ENCODE measurements around the gene RIPPLY1.

Gene RIPPLY1

DNA sequence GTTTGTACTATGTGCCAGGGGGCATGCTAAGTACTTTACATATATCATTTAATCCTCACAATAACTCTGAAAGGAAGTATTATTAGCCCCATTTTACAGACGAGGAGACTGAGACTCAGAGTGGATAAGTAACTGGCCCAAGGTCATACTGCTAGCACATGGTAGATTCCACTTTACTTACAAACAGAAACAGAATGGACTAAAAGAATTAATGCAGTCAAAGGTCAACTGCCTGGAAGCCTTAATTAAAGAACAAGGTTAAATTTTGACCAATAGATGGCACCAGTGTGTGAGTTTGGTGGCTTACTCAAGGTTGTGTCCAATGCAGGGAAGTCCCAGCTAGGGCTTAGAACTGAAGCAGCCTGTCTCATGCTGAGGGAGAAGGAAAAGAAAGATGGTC, 4.7 kb downstream of the RIPPLY1 start:
- H3K4me3 ChIP-seq (ENCODE audit: low read depth, low read length), result no peak overlapping the region
- DNase-seq (ENCODE audit: low read depth), result peak; percentile 24
- TF ChIP-seq, protein P1, sequence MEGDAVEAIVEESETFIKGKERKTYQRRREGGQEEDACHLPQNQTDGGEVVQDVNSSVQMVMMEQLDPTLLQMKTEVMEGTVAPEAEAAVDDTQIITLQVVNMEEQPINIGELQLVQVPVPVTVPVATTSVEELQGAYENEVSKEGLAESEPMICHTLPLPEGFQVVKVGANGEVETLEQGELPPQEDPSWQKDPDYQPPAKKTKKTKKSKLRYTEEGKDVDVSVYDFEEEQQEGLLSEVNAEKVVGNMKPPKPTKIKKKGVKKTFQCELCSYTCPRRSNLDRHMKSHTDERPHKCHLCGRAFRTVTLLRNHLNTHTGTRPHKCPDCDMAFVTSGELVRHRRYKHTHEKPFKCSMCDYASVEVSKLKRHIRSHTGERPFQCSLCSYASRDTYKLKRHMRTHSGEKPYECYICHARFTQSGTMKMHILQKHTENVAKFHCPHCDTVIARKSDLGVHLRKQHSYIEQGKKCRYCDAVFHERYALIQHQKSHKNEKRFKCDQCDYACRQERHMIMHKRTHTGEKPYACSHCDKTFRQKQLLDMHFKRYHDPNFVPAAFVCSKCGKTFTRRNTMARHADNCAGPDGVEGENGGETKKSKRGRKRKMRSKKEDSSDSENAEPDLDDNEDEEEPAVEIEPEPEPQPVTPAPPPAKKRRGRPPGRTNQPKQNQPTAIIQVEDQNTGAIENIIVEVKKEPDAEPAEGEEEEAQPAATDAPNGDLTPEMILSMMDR (IDR thresholded peaks at IDR 0.05; ENCODE audit: low read depth, low read length, missing control alignments), result peak; percentile 29
- in situ Hi-C loops (cut with HindIII; ENCODE audit: low sequenced_read_pairs), result no loop called here

DNA sequence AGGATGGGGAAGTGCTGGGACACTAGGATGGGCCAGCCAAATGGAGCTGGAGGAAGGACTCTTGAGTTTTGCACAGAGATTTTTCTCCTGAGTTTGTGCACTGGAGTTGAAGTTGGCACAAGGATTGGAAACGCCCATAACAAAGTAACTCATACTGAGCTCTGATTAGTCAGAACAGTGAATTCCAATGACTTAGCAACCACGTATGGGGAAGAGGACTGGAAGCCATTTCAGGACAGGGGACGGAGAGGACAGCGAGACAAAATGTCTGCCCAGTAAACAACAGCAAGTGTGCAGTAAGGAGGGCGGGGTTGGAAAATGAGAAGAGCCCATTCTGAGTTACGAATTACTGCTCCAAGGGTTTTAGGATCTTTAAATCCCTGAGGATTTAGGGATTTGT, 5.9 kb downstream of the RIPPLY1 start:
- no peak overlapping the region for H3K4me3 ChIP-seq (ENCODE audit: low read depth, low read length)
- in situ Hi-C loops (cut with HindIII; ENCODE audit: low sequenced_read_pairs), result no loop called here
- TF ChIP-seq, protein P1 (IDR thresholded peaks at IDR 0.05; ENCODE audit: low read depth, low read length, missing control alignments), result no peak
- no peak for DNase-seq (ENCODE audit: low read depth)

DNA sequence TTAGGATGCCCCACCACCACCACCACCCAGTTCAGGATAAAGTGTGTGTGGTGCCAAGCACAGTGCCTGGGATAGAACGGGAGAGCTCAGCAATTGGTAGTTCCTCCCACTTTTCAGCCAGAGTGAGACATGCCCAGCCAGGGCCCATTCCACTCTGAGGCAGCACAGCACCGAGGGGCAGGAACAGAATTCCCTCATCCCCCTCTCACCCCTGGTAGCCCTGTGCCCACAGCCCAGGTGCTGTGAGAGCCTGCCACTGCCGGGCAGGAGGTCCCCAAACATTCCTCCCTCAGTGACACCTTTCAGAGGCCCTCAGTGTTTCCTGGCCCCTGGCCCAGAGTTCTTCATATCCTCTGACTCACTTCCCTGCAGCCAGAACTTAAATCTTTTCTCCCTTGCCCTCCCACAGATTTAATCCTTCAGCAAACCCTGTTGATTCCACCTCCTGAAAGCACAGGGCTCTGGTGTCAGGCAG, 8.1 kb downstream of the RIPPLY1 start:
- TF ChIP-seq, protein P1 (IDR thresholded peaks at IDR 0.05; ENCODE audit: low read depth, low read length, missing control alignments), result no peak
- H3K4me3 ChIP-seq (ENCODE audit: low read depth, low read length), result no peak overlapping the region
- DNase-seq (ENCODE audit: low read depth), result peak; percentile 39
- in situ Hi-C loops (cut with HindIII; ENCODE audit: low sequenced_read_pairs), result no loop called here

DNA sequence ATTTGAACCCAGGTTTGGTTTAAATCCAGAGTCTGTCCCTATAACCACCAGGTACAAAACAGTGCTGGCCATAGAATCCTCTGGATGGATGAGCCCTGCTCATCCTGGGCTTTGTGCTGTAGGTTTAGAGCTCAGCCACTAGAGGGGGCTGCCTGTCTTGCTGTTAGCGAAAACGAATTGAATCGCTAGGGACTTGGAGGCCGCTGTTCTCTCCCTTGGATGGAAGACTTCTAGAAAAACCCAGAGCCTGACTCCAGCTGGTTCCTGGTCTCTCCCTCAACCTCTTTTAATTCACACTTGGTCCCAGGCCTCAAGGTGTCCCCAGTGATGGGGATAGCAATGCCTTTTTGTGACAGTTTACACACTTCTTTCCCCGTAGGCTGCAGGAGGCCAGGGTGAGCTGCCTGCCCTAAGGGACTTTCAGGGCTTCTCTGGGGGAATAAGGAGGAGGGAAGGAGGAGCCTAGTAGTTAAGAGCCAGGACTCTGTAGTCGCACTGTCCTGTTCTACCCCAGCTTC, 8.7 kb downstream of the RIPPLY1 start:
- in situ Hi-C loops (cut with HindIII; ENCODE audit: low sequenced_read_pairs), result no loop called here
- H3K4me3 ChIP-seq (ENCODE audit: low read depth, low read length), result no peak overlapping the region
- TF ChIP-seq, protein P1 (IDR thresholded peaks at IDR 0.05; ENCODE audit: low read depth, low read length, missing control alignments), result peak; percentile 86
- peak; percentile 49 for DNase-seq (ENCODE audit: low read depth)

DNA sequence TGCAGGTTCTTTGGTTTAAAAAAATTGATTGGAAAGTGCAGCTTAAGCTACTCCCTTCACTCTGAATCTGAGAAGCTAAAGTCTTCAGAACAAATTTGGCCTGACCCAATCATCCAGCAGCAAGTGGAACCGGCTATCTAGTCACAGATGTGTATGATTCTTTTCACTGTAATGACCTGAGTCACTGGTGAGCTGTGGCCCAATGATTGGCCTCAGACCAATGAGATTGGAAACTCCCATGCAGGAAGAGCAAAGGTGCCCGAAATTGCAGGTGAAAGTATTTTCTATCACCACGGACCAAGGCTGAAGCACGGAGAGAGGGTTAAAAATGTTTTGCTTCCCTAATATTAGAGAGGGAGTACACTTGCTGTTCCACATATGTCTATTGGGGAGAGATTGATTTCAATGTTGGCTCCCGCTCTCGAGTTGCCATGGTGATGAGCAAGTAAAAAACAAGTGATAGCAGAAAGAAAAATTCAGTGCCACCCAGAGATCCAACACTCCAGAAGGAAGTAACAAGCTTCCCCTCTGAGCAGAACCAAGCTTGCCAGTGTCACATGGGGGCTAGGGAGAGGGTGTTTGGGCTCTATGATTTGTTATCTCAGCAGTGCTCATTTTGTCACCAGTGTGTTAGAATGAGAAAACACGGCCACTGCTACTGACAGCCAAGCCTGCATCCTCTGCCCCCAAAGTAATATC, 11.2 kb downstream of the RIPPLY1 start:
- TF ChIP-seq, protein P1 (IDR thresholded peaks at IDR 0.05; ENCODE audit: low read depth, low read length, missing control alignments), result no peak
- in situ Hi-C loops (cut with HindIII; ENCODE audit: low sequenced_read_pairs), result no loop called here
- no peak for DNase-seq (ENCODE audit: low read depth)
- no peak overlapping the region for H3K4me3 ChIP-seq (ENCODE audit: low read depth, low read length)

DNA sequence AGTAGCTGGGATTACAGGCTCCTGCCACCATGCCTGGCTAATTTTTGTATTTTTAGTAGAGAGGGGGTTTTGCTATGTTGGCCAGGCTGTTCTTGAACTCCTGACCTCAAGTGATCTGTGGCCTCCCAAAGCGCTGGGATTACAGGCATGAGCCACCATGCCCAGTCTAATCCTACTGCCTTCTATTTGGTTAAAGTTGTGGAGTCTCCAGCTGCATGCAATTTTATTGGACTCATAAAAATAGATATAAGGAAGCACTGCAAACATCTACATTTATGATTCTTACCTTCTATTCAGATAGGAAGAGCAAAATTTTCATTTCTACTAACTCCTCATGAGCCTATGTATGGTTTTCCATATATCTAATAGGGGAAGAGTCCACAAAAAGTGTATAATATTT, 13.7 kb downstream of the RIPPLY1 start:
- TF ChIP-seq, protein P1 (IDR thresholded peaks at IDR 0.05; ENCODE audit: low read depth, low read length, missing control alignments), result no peak
- in situ Hi-C loops (cut with HindIII; ENCODE audit: low sequenced_read_pairs), result no loop called here
- no peak for DNase-seq (ENCODE audit: low read depth)
- H3K4me3 ChIP-seq (ENCODE audit: low read depth, low read length), result no peak overlapping the region
